ENCODE measurements around the gene RASGEF1B.

RASGEF1B gene

DNA sequence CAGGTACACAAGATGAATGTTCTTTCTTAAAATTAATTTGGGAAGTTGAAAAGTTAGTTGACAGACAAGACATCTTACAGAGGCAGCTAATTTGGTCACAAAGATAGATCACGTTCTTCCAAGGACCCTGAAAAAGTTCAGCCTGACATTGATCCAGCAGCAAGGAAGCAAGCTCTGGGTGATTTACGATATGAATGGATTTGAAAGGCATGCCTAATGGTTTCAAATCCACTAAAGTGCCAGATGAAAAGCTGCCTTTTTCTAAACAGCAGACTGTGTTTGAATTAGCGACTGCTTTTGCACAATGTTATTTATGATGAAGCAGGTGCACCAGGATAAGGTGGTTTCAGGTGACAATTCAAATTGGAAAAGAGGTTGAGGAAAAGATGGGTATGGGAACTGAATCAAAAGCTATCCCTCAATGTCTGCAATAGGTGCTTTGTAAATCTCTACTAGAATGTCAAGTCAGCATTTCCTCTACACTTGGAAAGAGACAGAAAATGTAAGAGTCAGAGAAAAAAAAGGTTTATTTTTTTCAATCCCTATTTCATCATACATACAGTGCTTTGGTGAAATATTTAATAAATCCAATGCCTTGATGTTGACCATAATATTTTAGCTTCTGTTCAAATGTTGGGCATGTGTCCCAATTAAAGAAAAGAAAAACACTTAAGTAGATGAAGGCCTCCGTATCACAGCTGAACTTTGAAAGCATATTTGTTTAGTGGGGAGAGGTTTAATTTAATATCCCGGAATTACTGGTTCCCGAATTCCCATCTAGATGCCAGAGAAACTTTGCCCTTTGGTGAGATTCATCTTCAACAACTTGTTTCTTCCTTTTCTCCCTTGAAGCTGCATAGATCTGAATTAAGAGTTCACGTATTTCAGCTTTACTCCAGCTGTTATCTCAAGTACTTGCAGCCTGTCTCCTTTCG lies 6.0 kb downstream of the RASGEF1B start:
- no peak for DNase-seq

- no peak for DNase-seq
These were observed 10.9 kb downstream of the RASGEF1B start for GRCh38 chr4:81460834-81461233.

GRCh38 chr4:81460191-81460701 lies 11.5 kb downstream of the RASGEF1B start:
- no peak for DNase-seq

DNA sequence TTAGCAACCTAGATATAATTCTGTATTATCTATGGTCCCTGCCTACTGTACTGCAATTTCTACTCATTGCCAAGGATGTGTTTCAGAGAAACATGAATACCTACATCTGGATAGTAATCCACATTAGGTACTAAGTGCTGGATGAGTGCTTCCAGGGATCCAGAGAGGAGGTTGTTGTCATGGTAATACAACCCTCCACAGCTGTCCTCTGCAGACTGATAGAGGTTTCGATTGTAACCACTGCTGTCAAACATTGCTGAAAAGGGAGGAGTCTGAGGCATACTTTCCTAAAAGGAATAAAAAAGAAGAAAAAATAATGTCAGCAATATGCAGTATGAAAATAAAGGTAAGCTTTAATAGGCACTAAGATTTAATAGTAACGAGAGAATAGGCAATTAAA lies 12.5 kb downstream of the RASGEF1B start:
- DNase-seq, result no peak

DNA sequence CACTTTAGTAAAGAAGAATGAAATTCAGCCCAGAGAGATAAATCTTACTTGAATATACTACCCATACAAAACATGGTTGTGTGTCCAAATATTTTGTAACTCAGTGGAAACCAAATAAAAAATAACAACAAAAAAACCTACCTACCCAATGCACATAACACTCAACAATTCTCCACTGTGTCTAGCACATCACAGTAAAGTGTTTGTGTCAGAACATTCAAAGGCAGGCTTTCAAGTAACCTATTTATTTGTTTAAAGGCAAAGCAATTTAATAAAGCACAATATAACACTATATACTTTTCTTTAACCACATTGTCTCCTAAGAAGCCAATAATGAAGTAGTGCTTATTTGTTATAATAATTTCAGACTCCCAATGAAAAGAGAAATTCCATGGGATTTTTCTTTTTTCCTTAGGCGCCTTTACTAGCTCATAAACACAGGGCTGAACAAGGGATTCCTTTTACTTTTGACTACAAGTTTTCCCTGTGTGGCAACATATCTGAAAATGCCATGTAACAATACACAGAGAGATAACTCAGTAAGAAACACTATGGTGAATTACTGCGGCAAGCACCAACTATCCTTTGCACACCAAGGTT lies 13.7 kb downstream of the RASGEF1B start:
- no peak for DNase-seq

DNA sequence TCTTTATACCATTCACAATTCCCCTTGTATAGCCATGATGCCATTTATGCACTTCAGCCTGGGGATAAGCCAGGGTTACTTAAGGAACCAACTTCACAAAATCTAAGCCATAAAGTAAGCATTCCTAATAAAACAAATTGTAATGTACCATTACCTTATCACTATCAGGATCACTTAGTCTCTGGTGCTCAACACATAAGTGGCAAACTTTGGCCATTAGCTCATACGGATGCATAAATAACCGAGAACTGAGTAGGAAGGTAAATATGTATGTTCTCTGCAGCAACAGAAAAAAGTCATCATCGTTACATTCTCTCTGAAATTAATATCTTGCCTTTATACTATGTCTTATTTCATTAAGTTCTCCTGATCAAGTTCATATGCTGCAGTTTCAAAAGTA lies 14.4 kb downstream of the RASGEF1B start:
- no peak for DNase-seq

DNA sequence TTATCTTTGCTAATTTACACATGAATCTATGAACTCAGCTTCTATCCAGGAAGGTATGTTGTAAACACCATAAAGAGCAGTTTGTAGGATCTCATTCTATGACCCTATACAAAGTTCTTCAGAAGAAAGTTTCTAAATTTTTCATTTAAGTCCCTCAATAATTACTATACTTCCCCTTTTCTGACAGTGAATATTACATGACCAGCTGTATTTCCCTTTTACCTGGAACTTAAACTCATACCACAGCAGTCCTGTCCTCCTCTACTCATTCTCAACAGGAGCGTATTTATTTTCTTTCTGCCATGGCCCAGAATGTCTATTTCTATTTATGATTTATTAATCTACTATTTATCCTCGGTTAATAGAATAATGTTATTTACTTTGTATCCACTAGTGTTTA lies 15.8 kb downstream of the RASGEF1B start:
- DNase-seq, result no peak

DNA sequence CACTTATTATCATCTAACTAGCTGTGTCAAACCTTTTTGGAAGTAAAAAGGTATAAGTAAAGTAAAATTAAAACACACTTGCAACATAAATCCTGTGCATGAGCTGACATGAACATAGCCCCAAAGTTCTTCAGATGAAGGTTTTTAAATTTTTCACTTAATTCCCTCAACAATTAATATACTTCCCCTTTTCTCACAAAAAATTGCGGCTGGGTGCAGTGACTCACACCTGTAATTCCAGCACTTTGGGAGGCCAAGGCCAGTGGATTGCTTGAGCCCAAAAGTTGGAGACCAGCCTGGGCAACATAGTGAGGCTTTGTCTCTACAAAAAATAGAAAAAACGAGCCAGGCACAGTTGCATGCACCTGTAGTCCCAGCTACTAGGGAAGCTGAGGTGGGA lies 16.8 kb downstream of the RASGEF1B start:
- DNase-seq, result no peak

DNA sequence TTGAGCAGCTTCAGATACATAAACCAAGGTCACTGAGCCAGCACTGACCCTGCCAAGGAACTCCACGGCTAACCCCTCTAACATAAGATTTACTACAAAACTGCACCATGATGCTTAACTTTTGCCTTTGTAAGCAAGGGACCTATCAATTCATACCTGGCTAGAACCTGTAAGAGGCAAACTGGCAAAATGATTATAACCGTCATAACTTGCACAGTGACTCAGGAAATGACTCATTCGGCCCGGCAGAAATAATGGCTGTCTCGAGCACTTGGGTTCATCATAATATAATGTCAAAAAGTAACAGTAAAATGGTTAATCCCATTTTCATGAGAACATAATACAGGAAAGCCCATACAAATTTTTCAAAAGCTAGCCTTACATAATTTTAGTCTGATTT lies 17.2 kb downstream of the RASGEF1B start:
- DNase-seq, result peak in 1 of 2 donors; percentile 26

DNA sequence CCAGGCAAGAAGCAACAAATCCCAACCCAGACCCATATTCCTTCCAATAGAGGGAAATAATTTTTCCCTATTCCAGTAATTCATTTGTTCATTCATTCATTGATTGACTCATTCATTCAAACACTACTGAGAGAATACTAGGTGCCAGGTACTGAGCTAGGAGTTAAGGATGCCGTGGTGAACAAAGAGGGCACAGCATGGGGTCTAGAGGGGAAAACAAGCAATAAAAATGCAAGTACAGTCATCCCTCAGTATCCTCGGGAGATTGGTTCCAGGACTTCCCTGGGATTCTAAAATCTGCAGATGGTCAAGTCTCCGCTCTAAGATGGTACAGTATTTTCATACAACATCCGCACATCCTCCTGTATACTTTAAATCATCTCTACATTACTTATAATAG lies 18.7 kb downstream of the RASGEF1B start:
- DNase-seq, result no peak

GRCh38 chr4:81452452-81453006 lies 19.2 kb downstream of the RASGEF1B start:
- DNase-seq, result no peak

GRCh38 chr4:81449015-81449414 lies 22.7 kb downstream of the RASGEF1B start:
- no peak for DNase-seq

- no peak for DNase-seq
These were observed 24.0 kb downstream of the RASGEF1B start for GRCh38 chr4:81447566-81448229.

- no peak for DNase-seq
These were observed 25.1 kb downstream of the RASGEF1B start for GRCh38 chr4:81446634-81447033.

DNA sequence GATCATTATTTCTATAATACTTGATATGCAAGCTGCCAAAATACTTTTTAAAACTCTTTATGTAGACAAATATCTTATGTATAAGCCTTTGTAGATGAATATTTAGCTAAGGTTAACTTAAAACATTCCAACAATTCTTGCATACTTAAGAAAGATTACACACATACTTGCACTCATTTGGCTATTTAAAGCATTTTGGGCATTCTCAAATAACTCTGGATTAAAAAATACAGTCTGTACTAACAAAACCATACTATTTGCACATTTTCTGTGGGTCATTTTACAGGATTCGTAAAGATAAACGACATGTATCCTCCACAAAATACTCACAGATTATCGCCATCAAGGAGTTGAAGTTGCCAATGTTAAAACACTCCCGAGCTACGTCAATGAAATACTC lies 26.5 kb downstream of the RASGEF1B start:
- no peak for DNase-seq

- DNase-seq, result no peak
These were observed 29.1 kb downstream of the RASGEF1B start for GRCh38 chr4:81442484-81443085.

GRCh38 chr4:81440949-81441348 lies 30.8 kb downstream of the RASGEF1B start:
- DNase-seq, result no peak

- no peak for DNase-seq
These were observed 34.6 kb downstream of the RASGEF1B start for GRCh38 chr4:81436941-81437574.

DNA sequence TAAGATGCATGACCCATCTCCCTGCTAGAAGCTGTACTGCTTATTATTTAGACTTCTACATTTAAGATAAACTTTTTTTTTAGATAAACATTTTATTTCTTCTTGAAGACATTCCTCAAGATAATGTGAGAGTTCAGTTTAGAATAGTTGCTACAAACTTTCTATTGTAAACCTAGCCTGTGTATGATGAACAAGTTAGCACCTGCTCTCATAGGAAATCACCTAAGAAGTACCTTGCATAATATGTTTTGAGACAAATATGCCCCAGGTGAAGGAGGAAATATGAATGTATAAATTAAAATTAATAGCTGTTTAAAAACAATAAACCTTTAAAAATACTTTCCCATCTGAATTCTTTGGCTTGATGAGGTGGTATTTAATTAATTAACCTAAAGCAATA lies 35.6 kb downstream of the RASGEF1B start:
- no peak for DNase-seq

DNA sequence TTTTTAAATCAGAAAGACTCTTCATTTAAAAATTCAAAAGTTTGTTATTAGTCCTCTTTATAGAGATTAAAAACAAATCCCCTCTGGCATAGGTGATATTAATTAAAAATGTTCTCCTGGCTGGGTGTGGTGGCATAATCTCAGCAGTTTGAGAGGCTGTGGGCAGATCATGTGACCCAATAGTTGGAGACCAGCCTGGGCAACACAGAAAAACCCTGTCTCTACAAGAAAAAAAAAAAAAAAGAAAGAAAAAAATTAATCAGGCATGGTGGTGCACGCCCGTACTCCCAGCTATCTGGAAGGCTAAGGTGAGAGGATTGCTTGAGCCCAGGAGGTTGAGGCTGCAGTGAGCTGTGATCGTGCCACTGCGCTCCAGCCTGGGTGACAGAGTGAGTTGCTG lies 38.9 kb downstream of the RASGEF1B start:
- DNase-seq, result no peak

- no peak for DNase-seq
These were observed 39.7 kb downstream of the RASGEF1B start for GRCh38 chr4:81431971-81432370.

DNA sequence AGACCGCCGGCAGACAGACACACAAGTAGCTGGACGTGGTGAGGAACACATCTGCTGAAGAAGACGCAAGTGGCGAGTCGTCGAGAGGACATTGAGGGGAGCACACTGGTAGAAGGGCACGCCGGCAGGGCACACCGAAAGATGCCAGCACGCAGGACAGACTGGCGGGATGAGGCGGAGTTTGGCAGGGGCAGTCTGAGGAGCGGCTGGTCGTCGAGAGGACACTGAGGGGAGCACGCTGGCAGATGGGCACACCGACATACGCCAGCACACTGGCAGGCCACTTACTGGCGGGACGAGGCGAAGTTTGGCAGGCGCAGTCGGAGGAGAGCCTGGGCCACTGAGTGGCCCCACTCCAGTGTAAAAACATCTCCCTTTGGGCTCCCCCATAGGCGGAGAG lies 42.1 kb downstream of the RASGEF1B start:
- no peak for DNase-seq
